SU-DHL-6 (cell line): Measurements from ENCODE around the gene XRCC1.

ENCODE experiments used
- H2AFZ ChIP-seq: fragments of 200-600 bp; sonication (generic); 2 replicates; pipeline ENCODE4 v1.6.1; 2014; ENCODE audit warnings: low read depth, mild to moderate bottlenecking, moderate library complexity, mixed read lengths, antibody characterized with exemption, low read length; ENCODE audit not compliant: severe bottlenecking
- H3F3A ChIP-seq: fragments of 200-600 bp; shearing (Covaris generic); 2 replicates; pipeline ENCODE4 v1.6.0; 2016; ENCODE audit warnings: antibody characterized with exemption, mild to moderate bottlenecking; ENCODE audit not compliant: insufficient read depth
- H3K27ac ChIP-seq: fragments of 200-600 bp; sonication (generic); 2 replicates; pipeline ENCODE4 v1.5.1; 2016; ENCODE audit warnings: low read depth, mild to moderate bottlenecking, low read length, moderate library complexity, mixed read lengths
- H3K27me3 ChIP-seq: fragments of 200-600 bp; sonication (generic), shearing (Covaris generic); 2 replicates; pipeline ENCODE4 v1.6.0; 2014; ENCODE audit warnings: mild to moderate bottlenecking, low read length
- H3K36me3 ChIP-seq: fragments of 200-600 bp; sonication (generic); 2 replicates; pipeline ENCODE4 v1.6.1; 2014; ENCODE audit warnings: mild to moderate bottlenecking, low read length, mixed read lengths
- H3K4me2 ChIP-seq: fragments of 300-600, 200-600 bp; shearing (Covaris generic), sonication (generic); 2 replicates; pipeline ENCODE4 v1.6.0; 2014; ENCODE audit warnings: low read length, low read depth, mild to moderate bottlenecking; ENCODE audit not compliant: poor library complexity, severe bottlenecking
- H3K4me3 ChIP-seq: fragments of 200-600 bp; sonication (generic); 2 replicates; pipeline ENCODE4 v1.5.1; 2014; ENCODE audit warnings: antibody characterized with exemption, low read length, mild to moderate bottlenecking, mixed read lengths; ENCODE audit not compliant: insufficient read depth, poor library complexity, severe bottlenecking
- H3K79me2 ChIP-seq: fragments of 200-600 bp; sonication (generic); 2 replicates; pipeline ENCODE4 v1.6.1; 2014; ENCODE audit warnings: mild to moderate bottlenecking, low read length, moderate library complexity; ENCODE audit not compliant: insufficient read depth
- H3K9ac ChIP-seq: fragments of 200-600 bp; sonication (generic); 2 replicates; pipeline ENCODE4 v1.7.0; 2014; ENCODE audit warnings: mild to moderate bottlenecking, low read length
- H3K9me2 ChIP-seq: fragments of 200-600 bp; sonication (generic); replicated peaks from 2 replicates; pipeline ENCODE4 v1.6.1; 2014; ENCODE audit warnings: low read length; ENCODE audit not compliant: insufficient read depth
- H3K9me3 ChIP-seq: fragments of 200-600 bp; sonication (generic); 2 replicates; pipeline ENCODE4 v1.6.1; 2014; ENCODE audit warnings: low read length, mixed read lengths; ENCODE audit not compliant: insufficient read depth
- H4K20me1 ChIP-seq: fragments of 200-600 bp; sonication (generic); 2 replicates; pipeline ENCODE4 v1.6.1; 2014; ENCODE audit warnings: low read depth, mild to moderate bottlenecking, antibody characterized with exemption, low read length, moderate library complexity, mixed read lengths
- EZH2phosphoT487 ChIP-seq: fragments of 200-600 bp; sonication (generic), shearing (Covaris generic); conservative IDR thresholded peaks from 2 replicates; pipeline ENCODE4 v1.6.1; 2018; ENCODE audit warnings: mild to moderate bottlenecking, antibody characterized with exemption, low read length, moderate library complexity, mixed read lengths
- TF ChIP-seq, protein P1 (sequence below): fragments of 200-600 bp; sonication (generic); IDR thresholded peaks from one replicate; pipeline ENCODE4 v1.5.1; 2017; ENCODE audit warnings: antibody characterized with exemption, mild to moderate bottlenecking, low read length, moderate library complexity; ENCODE audit not compliant: insufficient read depth, poor library complexity, severe bottlenecking

The XRCC1 gene

DNA sequence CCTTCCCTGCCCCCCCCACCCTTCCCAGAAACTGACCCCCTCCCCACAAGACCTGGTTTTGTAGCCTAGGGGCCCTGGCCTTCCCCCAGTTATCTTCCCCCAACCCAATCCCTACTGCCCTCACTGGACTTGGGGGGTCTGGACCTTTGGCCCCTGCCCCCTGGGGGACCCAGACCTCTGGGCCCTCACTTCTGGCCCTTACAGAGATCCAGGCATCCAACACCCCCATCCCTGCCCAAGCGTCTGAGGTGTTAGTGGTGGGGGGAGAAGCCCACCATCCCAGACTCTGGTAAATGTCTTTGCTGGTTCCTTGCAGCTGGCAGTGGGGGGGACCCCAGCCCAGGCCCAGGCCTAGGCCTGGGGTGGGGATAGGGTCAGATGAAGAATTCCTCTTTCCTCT, 47.6 kb upstream of the XRCC1 start:
- H3K79me2 ChIP-seq, result peaks cover 12% of the 10 kb centered on the region; the same call in 1 of the 2 replicates
- H3K9ac ChIP-seq, result no peak overlapping the region
- no peak overlapping the region for H3K4me3 ChIP-seq
- H2AFZ ChIP-seq, result no peak overlapping the region
- TF ChIP-seq, protein P1, sequence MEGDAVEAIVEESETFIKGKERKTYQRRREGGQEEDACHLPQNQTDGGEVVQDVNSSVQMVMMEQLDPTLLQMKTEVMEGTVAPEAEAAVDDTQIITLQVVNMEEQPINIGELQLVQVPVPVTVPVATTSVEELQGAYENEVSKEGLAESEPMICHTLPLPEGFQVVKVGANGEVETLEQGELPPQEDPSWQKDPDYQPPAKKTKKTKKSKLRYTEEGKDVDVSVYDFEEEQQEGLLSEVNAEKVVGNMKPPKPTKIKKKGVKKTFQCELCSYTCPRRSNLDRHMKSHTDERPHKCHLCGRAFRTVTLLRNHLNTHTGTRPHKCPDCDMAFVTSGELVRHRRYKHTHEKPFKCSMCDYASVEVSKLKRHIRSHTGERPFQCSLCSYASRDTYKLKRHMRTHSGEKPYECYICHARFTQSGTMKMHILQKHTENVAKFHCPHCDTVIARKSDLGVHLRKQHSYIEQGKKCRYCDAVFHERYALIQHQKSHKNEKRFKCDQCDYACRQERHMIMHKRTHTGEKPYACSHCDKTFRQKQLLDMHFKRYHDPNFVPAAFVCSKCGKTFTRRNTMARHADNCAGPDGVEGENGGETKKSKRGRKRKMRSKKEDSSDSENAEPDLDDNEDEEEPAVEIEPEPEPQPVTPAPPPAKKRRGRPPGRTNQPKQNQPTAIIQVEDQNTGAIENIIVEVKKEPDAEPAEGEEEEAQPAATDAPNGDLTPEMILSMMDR, result no peak
- TF ChIP-seq EZH2phosphoT487, result no peak
- H3F3A ChIP-seq, result peaks cover 23% of the 10 kb centered on the region
- no peaks in the 10 kb centered on the region for H3K9me2 ChIP-seq
- no peaks in the 10 kb centered on the region for H3K36me3 ChIP-seq
- no peaks in the 10 kb centered on the region for H3K9me3 ChIP-seq
- H4K20me1 ChIP-seq, result no peaks in the 10 kb centered on the region
- no peak overlapping the region for H3K27ac ChIP-seq
- H3K4me2 ChIP-seq, result no peak overlapping the region
- no peaks in the 10 kb centered on the region for H3K27me3 ChIP-seq

GRCh38 chr19:43622070-43622469, 46.7 kb upstream of the XRCC1 start:
- no peak overlapping the region for H3K4me2 ChIP-seq
- H3K27ac ChIP-seq, result 0 out of 2 replicates have a peak overlapping the region, but pooled peaks have one; percentile 6
- no peak for TF ChIP-seq EZH2phosphoT487
- TF ChIP-seq, protein P1, result no peak
- no peaks in the 10 kb centered on the region for H3K36me3 ChIP-seq
- H3K9me3 ChIP-seq, result no peaks in the 10 kb centered on the region
- no peaks in the 10 kb centered on the region for H3K27me3 ChIP-seq
- no peaks in the 10 kb centered on the region for H4K20me1 ChIP-seq
- peaks cover 23% of the 10 kb centered on the region for H3F3A ChIP-seq
- H3K9ac ChIP-seq, result no peak overlapping the region
- H2AFZ ChIP-seq, result no peak overlapping the region
- H3K9me2 ChIP-seq, result no peaks in the 10 kb centered on the region
- H3K4me3 ChIP-seq, result no peak overlapping the region
- peaks cover 18% of the 10 kb centered on the region for H3K79me2 ChIP-seq

GRCh38 chr19:43620061-43621001, 45.0 kb upstream of the XRCC1 start:
- H3K79me2 ChIP-seq, result peaks cover 35% of the 10 kb centered on the region
- H4K20me1 ChIP-seq, result no peaks in the 10 kb centered on the region
- no peaks in the 10 kb centered on the region for H3K9me3 ChIP-seq
- no peaks in the 10 kb centered on the region for H3K36me3 ChIP-seq
- H3K9ac ChIP-seq, result peak overlapping the region; percentile 75
- H3F3A ChIP-seq, result peaks cover 23% of the 10 kb centered on the region
- peak overlapping the region; percentile 48 for H3K27ac ChIP-seq
- H3K4me2 ChIP-seq, result peak overlapping the region; percentile 78
- H2AFZ ChIP-seq, result peak overlapping the region; percentile 11
- TF ChIP-seq, protein P1, result no peak
- TF ChIP-seq EZH2phosphoT487, result no peak
- H3K4me3 ChIP-seq, result peak overlapping the region; percentile 65
- H3K27me3 ChIP-seq, result no peaks in the 10 kb centered on the region
- no peaks in the 10 kb centered on the region for H3K9me2 ChIP-seq
